CD4-positive, alpha-beta T cell (primary cell): ENCODE data around the gene CSTPP1. TPM values are rescaled to one million over a fixed set of nuclear protein-coding genes. Genes with fewer than 3 reads are reported as not detected.

Experiments
- ATAC-seq: fragments of 200-7000 bp; cut with Tn5 transposase; one replicate; pipeline ENCODE4 v1.10.0; 2022; ENCODE audit warnings: mild to moderate bottlenecking; ENCODE audit not compliant: poor library complexity
- CTCF ChIA-PET: fragments of 350-600 bp; sonication (Branson Sonifier 250); formaldehyde crosslinking; loops from one replicate; lab custom pipeline; 2021; ENCODE audit warnings: antibody characterized with exemption, inconsistent platforms; lab: Charles Lee
- POLR2A ChIA-PET: fragments of 350-600 bp; sonication (Branson Sonifier 250); formaldehyde crosslinking; loops from one replicate; lab custom pipeline; 2021; ENCODE audit warnings: antibody characterized with exemption, inconsistent platforms; lab: Charles Lee
- DNase-seq, 14 experiments: peaks; one replicate each; pipeline ENCODE4 v3.0.0-alpha.2; 2013 to 2020; ENCODE audit warnings: mixed read lengths in 2 of 14
- H3K27ac ChIP-seq, 2 donors: one replicate each; pipeline versions ENCODE4 v1.5.1 to v1.7.0; 2013; ENCODE audit warnings: low read length in 2 of 2, low read depth in 1 of 2, mild to moderate bottlenecking in 1 of 2
- H3K27me3 ChIP-seq, 2 experiments: 1 replicate in 1 of 2; 2 replicates in 1 of 2; pipeline versions ENCODE4 v1.6.1 to v1.7.0; 2013; ENCODE audit warnings: low read length in 2 of 2, control low read depth in 1 of 2, mild to moderate bottlenecking in 1 of 2, moderate library complexity in 1 of 2; ENCODE audit not compliant: insufficient read depth in 2 of 2, control insufficient read depth in 1 of 2
- H3K36me3 ChIP-seq: one replicate; pipeline ENCODE4 v1.6.1; 2013; ENCODE audit warnings: low read length, control low read depth; ENCODE audit not compliant: insufficient read depth
- H3K4me1 ChIP-seq: one replicate; pipeline ENCODE4 v1.6.1; 2013; ENCODE audit warnings: low read length, control low read depth; ENCODE audit not compliant: insufficient read depth
- H3K4me3 ChIP-seq: one replicate; pipeline ENCODE4 v1.5.1; 2013; ENCODE audit warnings: mild to moderate bottlenecking, low read length, moderate library complexity
- H3K9me3 ChIP-seq, 2 experiments: 1 replicate in 1 of 2; 2 replicates in 1 of 2; pipeline versions ENCODE4 v1.6.1 to v1.7.0; 2013; ENCODE audit warnings: low read length in 2 of 2, mild to moderate bottlenecking in 2 of 2, control low read depth in 1 of 2, moderate library complexity in 1 of 2; ENCODE audit not compliant: control insufficient read depth in 1 of 2, insufficient read depth in 1 of 2
- H3K27ac Mint-ChIP-seq: one replicate; pipeline ENCODE4 v1.8.0; 2020; ENCODE audit warnings: mixed read lengths
- H3K27me3 Mint-ChIP-seq: one replicate; pipeline ENCODE4 v1.8.0; 2021; ENCODE audit warnings: mixed read lengths
- H3K36me3 Mint-ChIP-seq: one replicate; pipeline ENCODE4 v1.8.0; 2021; ENCODE audit warnings: low read depth, mixed read lengths
- H3K4me1 Mint-ChIP-seq: one replicate; pipeline ENCODE4 v1.8.0; 2021; ENCODE audit warnings: low read depth, mixed read lengths
- H3K4me3 Mint-ChIP-seq: one replicate; pipeline ENCODE4 v1.8.0; 2020; ENCODE audit warnings: mild to moderate bottlenecking, mixed read lengths
- H3K9me3 Mint-ChIP-seq: one replicate; pipeline ENCODE4 v1.8.0; 2020; ENCODE audit warnings: mixed read lengths
- CTCF ChIP-seq: fragments of 200-600 bp; IDR thresholded peaks from one replicate; pipeline ENCODE4 v1.8.0; 2022; ENCODE audit warnings: antibody characterized with exemption, mild to moderate bottlenecking
- intact Hi-C, 2 experiments: fragments of 100-400 bp; cut with DNase I in 1 of 2; cut with micrococcal nuclease in 1 of 2; formaldehyde crosslinking; loops; one replicate each; pipeline versions ENCODE4 v1.15.1 to v1.9.0; 2023 to 2025; cut with DNase I, micrococcal nuclease
- total RNA-seq, 174 experiments: library from RNA in 2 of 174; stranded (reverse) in 2 of 174; gene quantifications; one replicate each; pipeline ENCODE4 v1.2.3 and lab custom pipeline; 2021 to 2026

The CSTPP1 gene
- total RNA-seq, 2 experiments from 2014 or later: 6.6 to 7.3 TPM

- ChIA-PET POLR2A (interaction anchor here (1.1 to 1.3 kb wide), 2 partner anchors 8 to 9 kb away, joined by 3 to 4 read pairs; no protein-coding TSS in a partner anchor), CTCF (no interaction called here)
- no peaks in the 10 kb centered on the region for H3K4me1 Mint-ChIP-seq
- no peaks in the 10 kb centered on the region for H3K27me3 ChIP-seq
- peaks cover 43% of the 10 kb centered on the region for H3K36me3 Mint-ChIP-seq
- peak in 1 of 14 experiments; percentile 13 for DNase-seq
- H3K4me1 ChIP-seq: peaks cover 7% of the 10 kb centered on the region
- H3K9me3 Mint-ChIP-seq: no peaks in the 10 kb centered on the region
- H3K27me3 Mint-ChIP-seq: no peaks in the 10 kb centered on the region
- no peaks in the 10 kb centered on the region for H3K9me3 ChIP-seq
- H3K4me3 ChIP-seq: no peak overlapping the region
- H3K27ac Mint-ChIP-seq: no peak overlapping the region
- intact Hi-C loops: no loop called here
- no peak for TF ChIP-seq CTCF
- ATAC-seq: no peak
- peaks cover 40% of the 10 kb centered on the region for H3K36me3 ChIP-seq
- H3K4me3 Mint-ChIP-seq: no peak overlapping the region
- H3K27ac ChIP-seq: no peak overlapping the region
Measured at GRCh38 chr11:47162426-47162825, 225.9 kb downstream of the CSTPP1 start.

GRCh38 chr11:47163193-47163592, 226.6 kb downstream of the CSTPP1 start:
- H3K27ac Mint-ChIP-seq: no peak overlapping the region
- peaks cover 47% of the 10 kb centered on the region for H3K36me3 ChIP-seq
- intact Hi-C loops: no loop called here

GRCh38 chr11:47163898-47164297, 227.3 kb downstream of the CSTPP1 start:
- H3K9me3 ChIP-seq: no peaks in the 10 kb centered on the region
- ATAC-seq (no peak), DNase-seq (peak in 1 of 14 experiments; percentile 10)
- Mint-ChIP-seq H3K4me3 (no peak overlapping the region), H3K27ac (no peak overlapping the region), H3K9me3 (no peaks in the 10 kb centered on the region), H3K27me3 (no peaks in the 10 kb centered on the region), H3K36me3 (peaks cover 53% of the 10 kb centered on the region), H3K4me1 (no peaks in the 10 kb centered on the region)
- H3K4me1 ChIP-seq: peaks cover 7% of the 10 kb centered on the region
- no peak for TF ChIP-seq CTCF
- H3K4me3 ChIP-seq: no peak overlapping the region
- peaks cover 54% of the 10 kb centered on the region for H3K36me3 ChIP-seq
- H3K27me3 ChIP-seq: no peaks in the 10 kb centered on the region
- intact Hi-C loops: no loop called here
- no peak overlapping the region for H3K27ac ChIP-seq
- ChIA-PET POLR2A (no interaction called here), CTCF (no interaction called here)

More at GRCh38 chr11:47163193-47163592, 226.6 kb downstream of the CSTPP1 start:
- Histone ChIP-seq H3K4me3 (no peak overlapping the region), H3K27me3 (no peaks in the 10 kb centered on the region), H3K9me3 (no peaks in the 10 kb centered on the region), H3K27ac (no peak overlapping the region), H3K4me1 (peaks cover 7% of the 10 kb centered on the region)
- TF ChIP-seq CTCF: no peak
- ChIA-PET CTCF (interaction anchor here (0.6 kb wide), 1 partner anchor 381 kb away, joined by 4 read pairs; no protein-coding TSS in a partner anchor), POLR2A (interaction anchor here (1.1 to 1.3 kb wide), 2 partner anchors 9 to 10 kb away, joined by 3 to 4 read pairs; no protein-coding TSS in a partner anchor)
- H3K9me3 Mint-ChIP-seq: no peaks in the 10 kb centered on the region
- DNase-seq (no peak), ATAC-seq (no peak)
- peaks cover 51% of the 10 kb centered on the region for H3K36me3 Mint-ChIP-seq
- H3K4me1 Mint-ChIP-seq: no peaks in the 10 kb centered on the region
- H3K4me3 Mint-ChIP-seq: no peak overlapping the region
- no peaks in the 10 kb centered on the region for H3K27me3 Mint-ChIP-seq
